K562 (cell line): ENCODE results near the gene LASP1.

Source experiments
- ATF2 ChIP-seq: sonication (generic); formaldehyde crosslinking; IDR thresholded peaks from 2 replicates; pipeline ENCODE4 v1.8.1; 2022; ENCODE audit warnings: missing genetic modification reagents
- CTCF ChIP-seq, 3 experiments: IDR thresholded peaks in 2 of 3; conservative IDR thresholded peaks in 1 of 3; 2 replicates each; pipeline ENCODE4 v1.5.1; 2011 to 2012; ENCODE audit warnings: low read length in 3 of 3, mild to moderate bottlenecking in 3 of 3, control low read depth in 2 of 3, improper control_type of control experiment in 1 of 3, inconsistent platforms in 1 of 3, low read depth in 1 of 3, mixed read lengths in 1 of 3, moderate library complexity in 1 of 3; ENCODE audit not compliant: insufficient read depth in 2 of 3
- ELK1 ChIP-seq: sonication (generic); formaldehyde crosslinking; IDR thresholded peaks from 2 replicates; pipeline ENCODE4 v1.8.1; 2022; ENCODE audit warnings: missing genetic modification reagents
- FOXA1 ChIP-seq: fragments of 450-650 bp; IDR thresholded peaks from 2 replicates; pipeline ENCODE4 v1.6.1; 2016; ENCODE audit warnings: mild to moderate bottlenecking, borderline replicate concordance
- MLX ChIP-seq, 2 experiments: fragments of 450-650 bp in 1 of 2; sonication (generic) in 1 of 2; formaldehyde crosslinking; conservative IDR thresholded peaks; 2 replicates each; pipeline versions ENCODE4 v1.4.0 to v1.8.1; 2020 to 2022; ENCODE audit warnings: mild to moderate bottlenecking in 1 of 2, missing genetic modification reagents in 1 of 2
- PHF21A ChIP-seq: fragments of 450-650 bp; IDR thresholded peaks from 2 replicates; pipeline ENCODE4 v1.6.1; 2017; ENCODE audit warnings: low read depth, borderline replicate concordance
- POLR2A ChIP-seq: fragments of 450-650 bp; conservative IDR thresholded peaks from 2 replicates; pipeline ENCODE4 v1.6.1; 2016
- PRDM10 ChIP-seq: fragments of 450-650 bp; IDR thresholded peaks from 2 replicates; pipeline ENCODE4 v1.6.1; 2018; ENCODE audit not compliant: partially characterized antibody
- REST ChIP-seq, 2 experiments: fragments of 450-650 bp; formaldehyde crosslinking in 1 of 2; IDR thresholded peaks; 2 replicates each; pipeline versions ENCODE4 v1.4.0 to v1.6.1; 2014 to 2020; ENCODE audit warnings: mild to moderate bottlenecking in 2 of 2, borderline replicate concordance in 1 of 2, low read depth in 1 of 2
- SIN3B ChIP-seq: fragments of 450-650 bp; IDR thresholded peaks from 2 replicates; pipeline ENCODE4 v1.6.1; 2017; ENCODE audit warnings: low read depth, mild to moderate bottlenecking, moderate library complexity
- ZBTB17 ChIP-seq: fragments of 450-650 bp; formaldehyde crosslinking; IDR thresholded peaks from 2 replicates; pipeline ENCODE4 v1.4.0; 2020; ENCODE audit warnings: mild to moderate bottlenecking

- no peak for TF ChIP-seq PRDM10
- TF ChIP-seq CTCF (IDR thresholded peaks at IDR 0.05 in 2 of 3, conservative IDR thresholded peaks at IDR 0.05 in 1 of 3; ENCODE audit: insufficient read depth in 2 of 3, low read depth in 1 of 3, low read length in 3 of 3) = no peak; a peak in 1 of 6 replicates
- no peak for TF ChIP-seq MLX (CRISPR knock-in tag; conservative IDR thresholded peaks at IDR 0.05)
- no peak for TF ChIP-seq ZBTB17
- TF ChIP-seq POLR2A = no peak
- no peak for TF ChIP-seq REST (IDR thresholded peaks at IDR 0.05; ENCODE audit: borderline replicate concordance)
- no peak for TF ChIP-seq REST (CRISPR knock-in tag; IDR thresholded peaks at IDR 0.05; ENCODE audit: low read depth)
- TF ChIP-seq FOXA1 = no peak
- no peak for TF ChIP-seq PHF21A
- TF ChIP-seq ELK1 (CRISPR knock-in tag) = no peak
- TF ChIP-seq ATF2 (CRISPR knock-in tag) = no peak
- no peak for TF ChIP-seq SIN3B
These were observed 8.4 kb upstream of the LASP1 start for GRCh38 chr17:38861399-38861843.
